HEK293 (cell line): ENCODE data around the gene HLA-DMA.

Experiments
- CTCF ChIA-PET: fragments of 350-600 bp; formaldehyde crosslinking; extraction: SDS; loops from one replicate; lab custom pipeline; 2021; ENCODE audit warnings: antibody characterized with exemption; lab: Yijun Ruan, JAX
- POLR2A ChIA-PET: fragments of 300-600 bp; formaldehyde crosslinking; extraction: SDS; loops from one replicate; lab custom pipeline; 2020; ENCODE audit warnings: antibody characterized with exemption, inconsistent platforms; lab: Yijun Ruan, JAX
- H3K27ac ChIP-seq: fragments of 200-500 bp; sonication (Bioruptor generic); 2 replicates; pipeline ENCODE4 v1.5.1; 2014; ENCODE audit warnings: low read depth, low read length, control low read depth, inconsistent platforms; ENCODE audit errors: extremely low read depth
- H3K36me3 ChIP-seq, 2 experiments: fragments of 200-500 bp in 1 of 2; sonication (Bioruptor generic) in 1 of 2; 1 replicate in 1 of 2; 2 replicates in 1 of 2; pipeline ENCODE4 v1.5.1; 2014 to 2017; ENCODE audit warnings: inconsistent platforms in 2 of 2, low read length in 2 of 2; ENCODE audit not compliant: control insufficient read depth in 2 of 2, insufficient read depth in 1 of 2
- H3K4me1 ChIP-seq: fragments of 200-500 bp; sonication (Bioruptor generic); 2 replicates; pipeline ENCODE4 v1.5.1; 2014; ENCODE audit warnings: mild to moderate bottlenecking, low read length, inconsistent platforms; ENCODE audit not compliant: control insufficient read depth, insufficient read depth
- H3K4me3 ChIP-seq: 2 replicates; pipeline ENCODE4 v1.5.1; 2011; ENCODE audit warnings: low read depth, mild to moderate bottlenecking, control low read depth, low read length, moderate library complexity
- H3K9me3 ChIP-seq: fragments of 200-500 bp; sonication (Bioruptor generic); 2 replicates; pipeline ENCODE4 v1.5.1; 2014; ENCODE audit warnings: low read depth, low read length, inconsistent platforms; ENCODE audit not compliant: control insufficient read depth, insufficient read depth
- AEBP2 ChIP-seq: fragments of 450-650 bp; formaldehyde crosslinking; IDR thresholded peaks from 2 replicates; pipeline ENCODE4 v1.5.1; 2016; ENCODE audit warnings: missing biosample characterization, missing genetic modification characterization, borderline replicate concordance
- ATF2 ChIP-seq: fragments of 450-650 bp; formaldehyde crosslinking; IDR thresholded peaks from 2 replicates; pipeline ENCODE4 v1.5.1; 2016; ENCODE audit warnings: missing biosample characterization, missing genetic modification characterization, low read depth
- BCL11B ChIP-seq: fragments of 450-650 bp; formaldehyde crosslinking; IDR thresholded peaks from 2 replicates; pipeline ENCODE4 v1.5.1; 2016; ENCODE audit warnings: low read depth, missing biosample characterization, missing genetic modification characterization
- HOXC10 ChIP-seq: sonication (generic); formaldehyde crosslinking; IDR thresholded peaks from 2 replicates; pipeline ENCODE4 v1.8.1; 2023; ENCODE audit warnings: mild to moderate bottlenecking, missing genetic modification reagents
- IKZF3 ChIP-seq: fragments of 450-650 bp; IDR thresholded peaks from 2 replicates; pipeline ENCODE4 v1.5.0; 2018; ENCODE audit warnings: missing biosample characterization, mild to moderate bottlenecking, missing genetic modification characterization, moderate library complexity
- KLF1 ChIP-seq: fragments of 450-650 bp; formaldehyde crosslinking; IDR thresholded peaks from 2 replicates; pipeline ENCODE4 v1.5.1; 2016; ENCODE audit warnings: missing biosample characterization, missing genetic modification characterization
- KLF10 ChIP-seq: fragments of 450-650 bp; IDR thresholded peaks from 2 replicates; pipeline ENCODE4 v1.5.1; 2018; ENCODE audit warnings: missing biosample characterization, mild to moderate bottlenecking, missing genetic modification characterization
- OSR2 ChIP-seq: fragments of 450-650 bp; formaldehyde crosslinking; IDR thresholded peaks from 2 replicates; pipeline ENCODE4 v1.5.1; 2016; ENCODE audit warnings: missing biosample characterization, missing genetic modification characterization
- SCRT2 ChIP-seq: fragments of 450-650 bp; formaldehyde crosslinking; IDR thresholded peaks from 2 replicates; pipeline ENCODE4 v1.5.1; 2016; ENCODE audit warnings: missing biosample characterization, missing genetic modification characterization
- WT1 ChIP-seq: fragments of 450-650 bp; formaldehyde crosslinking; IDR thresholded peaks from 2 replicates; pipeline ENCODE4 v1.5.1; 2016; ENCODE audit warnings: missing biosample characterization, missing genetic modification characterization
- YY1 ChIP-seq: fragments of 450-650 bp; formaldehyde crosslinking; IDR thresholded peaks from 2 replicates; pipeline ENCODE4 v1.5.1; 2018; ENCODE audit warnings: missing biosample characterization, missing genetic modification characterization
- ZBTB7A ChIP-seq: fragments of 450-650 bp; formaldehyde crosslinking; IDR thresholded peaks from 2 replicates; pipeline ENCODE4 v1.5.1; 2016; ENCODE audit warnings: low read depth, missing biosample characterization, missing genetic modification characterization
- ZNF133 ChIP-seq: fragments of 450-650 bp; formaldehyde crosslinking; IDR thresholded peaks from 2 replicates; pipeline ENCODE4 v1.5.1; 2016; ENCODE audit warnings: missing biosample characterization, missing genetic modification characterization
- ZNF280C ChIP-seq: fragments of 450-650 bp; formaldehyde crosslinking; IDR thresholded peaks from 2 replicates; pipeline ENCODE4 v1.5.1; 2016; ENCODE audit warnings: missing biosample characterization, missing genetic modification characterization
- ZNF433 ChIP-seq: fragments of 450-650 bp; formaldehyde crosslinking; IDR thresholded peaks from 2 replicates; pipeline ENCODE4 v1.5.1; 2016; ENCODE audit warnings: missing biosample characterization, missing genetic modification characterization, low read depth
- ZNF48 ChIP-seq: fragments of 450-650 bp; formaldehyde crosslinking; IDR thresholded peaks from 2 replicates; pipeline ENCODE4 v1.5.1; 2016; ENCODE audit warnings: missing biosample characterization, missing genetic modification characterization
- ZNF510 ChIP-seq: fragments of 450-650 bp; formaldehyde crosslinking; IDR thresholded peaks from 2 replicates; pipeline ENCODE4 v1.5.1; 2018; ENCODE audit warnings: mild to moderate bottlenecking, missing genetic modification characterization, missing biosample characterization; ENCODE audit not compliant: insufficient replicate concordance
- ZNF600 ChIP-seq: fragments of 450-650 bp; formaldehyde crosslinking; IDR thresholded peaks from 2 replicates; pipeline ENCODE4 v1.5.1; 2016; ENCODE audit warnings: missing biosample characterization, missing genetic modification characterization
- ZNF624 ChIP-seq: fragments of 450-650 bp; formaldehyde crosslinking; IDR thresholded peaks from 2 replicates; pipeline ENCODE4 v1.5.1; 2017; ENCODE audit warnings: missing biosample characterization, missing genetic modification characterization
- ZNF660 ChIP-seq: fragments of 450-650 bp; IDR thresholded peaks from 2 replicates; pipeline ENCODE4 v1.5.1; 2018; ENCODE audit warnings: missing biosample characterization, mild to moderate bottlenecking, missing genetic modification characterization
- ZNF707 ChIP-seq: fragments of 450-650 bp; formaldehyde crosslinking; IDR thresholded peaks from 2 replicates; pipeline ENCODE4 v1.5.1; 2016; ENCODE audit warnings: missing biosample characterization, missing genetic modification characterization
- ZSCAN30 ChIP-seq: fragments of 450-650 bp; IDR thresholded peaks from 2 replicates; pipeline ENCODE4 v1.5.1; 2018; ENCODE audit warnings: missing biosample characterization, mild to moderate bottlenecking, missing genetic modification characterization, moderate library complexity
- TF ChIP-seq, protein P1 (sequence below): fragments of 450-650 bp; formaldehyde crosslinking; IDR thresholded peaks from 2 replicates; pipeline ENCODE4 v1.5.1; 2017; ENCODE audit warnings: missing biosample characterization, missing genetic modification characterization
- TF ChIP-seq, protein P2 (sequence below): fragments of 450-650 bp; formaldehyde crosslinking; IDR thresholded peaks from 2 replicates; pipeline ENCODE4 v1.5.1; 2017; ENCODE audit warnings: missing biosample characterization, missing genetic modification characterization

The HLA-DMA gene

GRCh38 chr6:32982702-32983492 lies 30.0 kb upstream of the HLA-DMA start (continued):
- TF ChIP-seq ZNF660 (tag by site-specific recombination): 0 out of 2 replicates have a peak, but pooled peaks have one; percentile 43
- peak; percentile 49; the same call in 1 of the 2 replicates for TF ChIP-seq WT1 (tag by site-specific recombination)
- no peak for TF ChIP-seq ZNF48 (tag by site-specific recombination)
- TF ChIP-seq IKZF3 (tag by site-specific recombination): peak; percentile 69; the same call in 1 of the 2 replicates
- 0 out of 2 replicates have a peak, but pooled peaks have one; percentile 47 for TF ChIP-seq ZSCAN30 (tag by site-specific recombination)
- TF ChIP-seq ZNF600 (tag by site-specific recombination): peak; percentile 25; the same call in 1 of the 2 replicates
- TF ChIP-seq, protein P1, sequence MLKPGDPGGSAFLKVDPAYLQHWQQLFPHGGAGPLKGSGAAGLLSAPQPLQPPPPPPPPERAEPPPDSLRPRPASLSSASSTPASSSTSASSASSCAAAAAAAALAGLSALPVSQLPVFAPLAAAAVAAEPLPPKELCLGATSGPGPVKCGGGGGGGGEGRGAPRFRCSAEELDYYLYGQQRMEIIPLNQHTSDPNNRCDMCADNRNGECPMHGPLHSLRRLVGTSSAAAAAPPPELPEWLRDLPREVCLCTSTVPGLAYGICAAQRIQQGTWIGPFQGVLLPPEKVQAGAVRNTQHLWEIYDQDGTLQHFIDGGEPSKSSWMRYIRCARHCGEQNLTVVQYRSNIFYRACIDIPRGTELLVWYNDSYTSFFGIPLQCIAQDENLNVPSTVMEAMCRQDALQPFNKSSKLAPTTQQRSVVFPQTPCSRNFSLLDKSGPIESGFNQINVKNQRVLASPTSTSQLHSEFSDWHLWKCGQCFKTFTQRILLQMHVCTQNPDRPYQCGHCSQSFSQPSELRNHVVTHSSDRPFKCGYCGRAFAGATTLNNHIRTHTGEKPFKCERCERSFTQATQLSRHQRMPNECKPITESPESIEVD (tag by site-specific recombination): peak; percentile 43; the same call in 1 of the 2 replicates
- TF ChIP-seq, all 188 proteins: peak for 13

DNA sequence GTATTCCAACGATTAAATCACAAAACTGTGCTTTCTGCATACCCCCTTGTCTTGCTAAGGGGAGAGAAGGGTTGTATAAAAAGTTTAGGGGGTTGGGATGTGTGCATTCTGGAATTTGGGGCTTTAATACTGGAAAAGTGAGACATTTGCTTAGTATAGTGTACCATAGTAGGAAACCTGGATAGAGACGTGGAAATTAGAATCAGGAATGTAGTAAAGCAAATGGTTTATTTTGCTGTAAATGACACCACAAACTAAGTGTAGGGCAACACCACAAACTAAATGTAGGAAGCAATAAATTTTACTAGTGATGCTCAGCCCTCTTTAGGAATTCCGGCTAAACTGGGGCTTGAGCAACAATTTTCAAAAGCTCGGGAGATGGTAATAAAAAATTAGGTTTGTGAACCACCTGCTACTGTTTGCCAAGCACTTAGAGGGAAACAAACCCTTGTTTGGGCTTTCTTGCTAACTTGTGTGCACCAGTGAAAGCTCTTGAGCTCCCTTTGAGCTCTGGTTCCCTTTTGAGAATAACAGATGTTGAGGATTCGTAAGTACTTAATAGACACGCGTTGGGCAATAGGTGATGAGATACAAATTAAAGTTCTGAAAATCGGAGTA lies 29.3 kb upstream of the HLA-DMA start:
- Histone ChIP-seq H3K9me3 (no peaks in the 10 kb centered on the region), H3K4me1 (peaks cover 15% of the 10 kb centered on the region), H3K27ac (peak overlapping the region; percentile 14), H3K4me3 (no peak overlapping the region), H3K36me3 (peaks cover 41 to 45% of the 10 kb centered on the region in 2 experiments)
- ChIA-PET POLR2A (interaction anchor here (0.7 to 7.7 kb wide), 6 partner anchors 12 to 352 kb away, joined by 3 to 405 read pairs (median 8); partner anchors contain the start of genes BRD2, HLA-DMA and TAP2), CTCF (interaction anchor here (0.6 to 11.4 kb wide), 6 partner anchors 10 to 143 kb away, joined by 4 to 250 read pairs (median 64); partner anchors contain the start of gene HLA-DMA)
- TF ChIP-seq ZNF133 (tag by site-specific recombination) (no peak), ZNF707 (tag by site-specific recombination) (no peak), HOXC10 (no peak), ATF2 (tag by site-specific recombination) (no peak), YY1 (tag by site-specific recombination) (no peak), ZNF510 (tag by site-specific recombination) (peak; percentile 5), ZBTB7A (tag by site-specific recombination) (no peak), ZNF433 (tag by site-specific recombination) (no peak), SCRT2 (peak; percentile 73), ZNF624 (tag by site-specific recombination) (no peak), AEBP2 (no peak), BCL11B (peak; percentile 60; the same call in 1 of the 2 replicates), KLF10 (tag by site-specific recombination) (peak; percentile 55; the same call in 1 of the 2 replicates), OSR2 (peak; percentile 91), KLF1 (tag by site-specific recombination) (peak; percentile 86), ZNF280C (tag by site-specific recombination) (no peak)
- TF ChIP-seq, protein P2, sequence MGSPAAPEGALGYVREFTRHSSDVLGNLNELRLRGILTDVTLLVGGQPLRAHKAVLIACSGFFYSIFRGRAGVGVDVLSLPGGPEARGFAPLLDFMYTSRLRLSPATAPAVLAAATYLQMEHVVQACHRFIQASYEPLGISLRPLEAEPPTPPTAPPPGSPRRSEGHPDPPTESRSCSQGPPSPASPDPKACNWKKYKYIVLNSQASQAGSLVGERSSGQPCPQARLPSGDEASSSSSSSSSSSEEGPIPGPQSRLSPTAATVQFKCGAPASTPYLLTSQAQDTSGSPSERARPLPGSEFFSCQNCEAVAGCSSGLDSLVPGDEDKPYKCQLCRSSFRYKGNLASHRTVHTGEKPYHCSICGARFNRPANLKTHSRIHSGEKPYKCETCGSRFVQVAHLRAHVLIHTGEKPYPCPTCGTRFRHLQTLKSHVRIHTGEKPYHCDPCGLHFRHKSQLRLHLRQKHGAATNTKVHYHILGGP (tag by site-specific recombination): no peak
- TF ChIP-seq, protein P1 (tag by site-specific recombination): peak; percentile 97
